Hematopoietic multipotent progenitor cell (in vitro differentiated cells): ENCODE measurements around the gene PRPF18. TPM values are rescaled to one million over a fixed set of nuclear protein-coding genes. Genes with fewer than 3 reads are reported as not detected.

Experiments used
- DNase-seq, 3 donors: peaks; one replicate each; pipeline ENCODE4 v3.0.0-alpha.2; 2011 to 2015; ENCODE audit warnings: low read depth in 2 of 3, low spot score in 2 of 3
- total RNA-seq: library from RNA; depleted of rRNA; stranded (reverse); fragments of >200 nt; gene quantifications from one replicate; pipeline ENCODE4 v1.2.3, GENCODE V29; 2012

The PRPF18 gene
- total RNA-seq, 1 donor = 5.7 TPM

- DNase-seq = no peak
These were observed 50.6 kb downstream of the PRPF18 start for GRCh38 chr10:13637303-13637856.

DNA sequence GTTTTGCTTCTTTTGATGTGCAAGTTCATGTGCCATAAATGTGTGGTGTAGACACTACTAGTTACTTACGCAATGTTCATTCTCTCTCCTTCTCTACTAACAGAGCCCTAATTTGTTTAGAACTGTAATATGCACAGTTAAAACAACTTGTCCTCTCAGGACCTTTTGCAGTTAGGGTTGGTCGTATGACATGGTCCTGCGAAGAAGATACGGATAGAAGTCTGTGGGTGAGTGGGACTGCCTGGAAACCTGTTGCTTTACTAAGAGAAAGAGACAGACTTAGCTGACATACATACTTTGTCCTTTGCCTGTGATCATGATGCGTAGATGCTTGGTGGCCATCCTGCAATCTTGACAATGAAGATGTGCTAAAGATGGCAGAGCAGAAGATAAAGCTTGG, 51.1 kb downstream of the PRPF18 start:
- DNase-seq = no peak

DNA sequence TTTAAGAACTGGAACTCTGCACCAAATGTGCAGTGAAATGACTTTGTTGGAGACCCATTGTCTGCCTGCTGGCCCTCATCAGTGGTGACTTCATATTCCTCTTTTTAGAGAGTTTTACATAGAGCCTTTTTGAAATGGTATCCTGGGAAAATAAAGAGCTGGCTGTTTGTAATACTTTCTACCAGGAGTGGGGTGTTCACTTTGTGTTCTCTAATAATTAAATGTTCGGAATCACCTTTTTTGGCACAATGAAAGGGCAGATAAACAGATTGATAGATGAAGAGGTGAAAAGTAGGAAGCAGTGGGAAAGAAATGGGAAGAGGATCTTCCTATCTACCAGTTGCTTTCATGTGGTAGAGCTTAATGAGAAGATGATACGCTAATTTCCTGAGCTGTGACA, 55.5 kb downstream of the PRPF18 start:
- DNase-seq = no peak

DNA sequence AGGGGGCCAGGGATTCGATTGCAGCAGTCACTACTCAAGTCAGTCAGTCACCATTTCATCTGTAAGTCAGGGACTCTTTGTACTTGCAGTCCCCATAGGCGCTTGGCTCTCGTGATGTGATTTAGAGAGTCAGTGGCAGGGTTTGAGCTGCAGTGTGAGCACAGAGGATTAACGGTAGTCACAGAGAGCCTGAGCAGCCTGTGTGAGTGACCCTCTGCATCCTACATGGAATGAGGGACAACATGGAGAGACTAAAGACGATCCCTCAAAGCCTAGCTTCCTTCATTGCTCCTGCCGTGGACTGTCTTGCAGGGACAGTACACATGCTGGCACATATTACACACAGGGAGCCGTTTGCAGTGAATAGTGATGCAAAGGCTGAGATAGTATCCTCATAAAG, 56.3 kb downstream of the PRPF18 start:
- no peak for DNase-seq

- DNase-seq = no peak
These were observed 58.1 kb downstream of the PRPF18 start for GRCh38 chr10:13644866-13645265.

GRCh38 chr10:13648425-13648824, 61.7 kb downstream of the PRPF18 start:
- DNase-seq = no peak

GRCh38 chr10:13649844-13650520, 63.2 kb downstream of the PRPF18 start:
- DNase-seq = no peak

DNA sequence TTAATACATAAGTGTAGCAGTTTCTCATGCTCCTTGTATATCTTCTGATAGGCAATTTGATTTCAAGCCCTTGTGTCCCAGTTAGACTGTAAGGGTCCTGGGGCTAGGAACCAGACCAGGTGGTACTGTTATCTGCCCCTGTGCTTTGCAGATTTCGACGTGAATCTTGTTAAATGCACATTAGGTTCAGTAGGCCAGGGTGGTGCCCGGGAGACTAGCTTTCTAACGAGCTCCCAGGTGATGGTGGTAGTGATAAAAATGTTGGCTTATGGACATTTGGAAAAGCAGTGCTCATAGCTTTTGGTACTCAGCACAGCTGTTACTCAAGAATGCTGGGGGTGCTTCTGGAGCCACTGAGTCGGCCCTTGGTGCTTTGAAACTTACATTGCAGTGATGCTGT, 64.2 kb downstream of the PRPF18 start:
- DNase-seq = no peak

GRCh38 chr10:13651969-13652720, 65.4 kb downstream of the PRPF18 start:
- no peak for DNase-seq

DNA sequence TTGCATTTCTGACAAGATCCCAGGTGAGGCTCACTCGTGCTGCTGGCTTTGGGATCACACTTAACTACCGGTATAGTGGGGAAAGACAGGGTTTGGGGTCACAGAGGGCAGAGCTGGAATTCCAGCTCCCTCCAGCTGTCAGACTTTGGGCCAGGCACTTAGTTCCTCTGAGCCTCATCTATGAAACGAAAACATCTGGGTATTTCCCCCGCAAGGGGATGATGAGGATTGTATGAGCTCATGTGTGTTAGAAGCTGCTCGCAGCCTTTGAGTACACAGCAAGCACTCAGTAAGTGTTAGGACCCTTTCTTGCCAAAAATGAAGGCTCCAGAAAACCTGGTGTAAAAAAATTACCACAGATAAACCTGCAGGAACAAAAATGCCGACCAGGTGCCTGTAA, 66.1 kb downstream of the PRPF18 start:
- DNase-seq = no peak

- no peak for DNase-seq
These were observed 67.5 kb downstream of the PRPF18 start for GRCh38 chr10:13654118-13654830.

DNA sequence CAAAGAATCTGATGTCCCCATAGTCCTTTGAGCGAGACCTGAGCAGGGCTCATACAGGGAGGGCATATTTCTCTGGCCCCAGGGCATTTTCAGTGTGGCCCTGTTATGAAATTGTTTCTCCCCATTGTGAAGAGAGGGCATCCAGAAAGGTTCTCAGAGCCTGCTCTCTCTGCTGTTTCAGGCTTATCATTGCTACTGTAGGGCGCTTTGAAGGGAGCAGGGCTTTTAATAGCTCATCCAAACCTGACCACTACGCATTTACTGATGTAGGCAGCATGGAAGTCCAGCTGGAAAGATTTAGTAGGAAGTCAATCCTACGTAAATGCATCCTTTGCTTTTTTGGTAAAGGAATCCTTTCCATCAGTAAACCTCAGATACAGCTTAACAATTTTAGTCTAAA, 68.1 kb downstream of the PRPF18 start:
- no peak for DNase-seq

DNA sequence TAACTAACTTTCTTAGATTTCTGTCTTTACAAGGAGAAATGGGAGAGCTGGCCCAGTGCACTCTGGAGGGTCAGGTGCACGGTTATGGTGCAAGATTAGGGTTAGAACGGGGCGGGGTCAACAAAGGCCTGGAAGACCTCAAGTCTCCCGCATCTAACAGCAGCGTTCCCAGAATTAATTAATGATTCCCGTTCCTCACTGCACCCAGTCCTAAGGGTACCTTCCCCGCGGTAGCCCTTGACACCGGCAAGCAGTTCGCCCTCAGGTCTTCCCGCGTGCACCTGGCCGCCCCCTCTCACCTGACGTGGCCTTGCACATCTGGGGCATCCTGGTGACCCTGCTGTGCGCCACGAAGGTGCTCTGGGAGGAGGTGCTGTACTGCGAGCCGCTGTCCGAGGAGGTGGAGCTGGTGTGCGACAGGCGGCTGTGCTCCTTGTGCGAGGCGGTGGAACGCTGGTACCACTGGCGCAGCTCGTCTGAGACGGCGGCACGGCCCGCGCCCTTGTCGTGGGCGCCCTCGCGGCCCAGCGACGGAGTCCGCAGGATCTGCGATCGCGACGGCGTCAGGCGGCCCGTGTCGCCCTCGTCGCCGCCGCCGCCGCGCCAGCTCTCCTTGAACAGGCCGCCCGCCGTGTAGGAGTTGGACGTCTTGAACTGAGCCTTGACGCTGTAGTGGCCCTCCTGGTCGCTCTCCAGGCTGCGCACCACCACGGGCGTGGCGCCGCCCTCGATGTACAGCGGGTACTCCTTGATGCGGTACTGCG, 69.8 kb downstream of the PRPF18 start:
- no peak for DNase-seq

DNA sequence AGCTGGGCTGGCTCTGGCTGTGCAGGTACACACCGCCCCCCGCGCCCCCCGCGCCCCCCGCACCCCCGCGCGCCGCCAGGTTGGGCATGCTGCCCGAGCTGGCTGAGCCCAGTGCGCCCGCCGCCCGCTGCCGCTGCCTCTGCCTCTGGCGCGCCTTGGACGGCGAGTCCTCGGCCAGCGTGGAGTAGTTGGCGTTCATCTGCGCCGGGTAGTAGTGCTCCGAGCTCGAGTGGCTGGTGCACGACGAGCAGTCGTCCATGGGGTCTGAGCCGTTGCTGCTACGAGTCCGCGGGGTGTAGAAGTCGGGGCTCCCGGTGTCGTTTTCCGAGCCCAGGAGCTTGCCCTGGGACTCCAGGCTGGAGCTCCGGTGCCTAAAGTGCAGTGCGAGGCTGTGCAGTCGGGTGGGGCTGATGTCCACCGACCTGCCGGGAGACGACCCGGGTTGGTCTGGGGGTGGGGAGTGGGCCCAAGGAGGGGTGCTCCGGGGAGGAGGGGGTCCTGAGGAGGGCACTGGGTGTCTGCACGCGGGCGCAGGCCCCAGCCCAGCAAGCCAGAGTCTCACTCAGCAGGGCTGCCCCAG, 70.4 kb downstream of the PRPF18 start:
- no peak for DNase-seq

DNA sequence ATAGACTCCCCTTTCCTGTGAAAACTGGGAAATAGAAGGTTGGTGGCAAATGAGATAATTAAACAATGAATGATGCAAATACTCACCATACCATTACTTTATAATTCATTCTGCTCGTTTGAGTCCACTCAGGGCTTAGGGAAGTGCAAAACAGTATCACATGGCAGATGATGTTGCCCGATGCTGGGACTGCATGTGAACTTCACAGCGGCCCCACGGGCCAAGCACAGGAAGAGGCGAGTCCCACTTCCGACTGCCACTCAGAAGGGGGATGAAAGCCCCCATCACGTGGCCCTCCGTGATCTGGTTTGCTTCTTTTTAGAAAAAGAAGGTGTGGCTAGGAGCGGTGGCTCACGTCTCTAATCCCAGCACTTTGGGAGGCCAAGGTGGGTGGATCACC, 71.5 kb downstream of the PRPF18 start:
- DNase-seq = peak in 2 of 3 donors; percentile 32 to 44

DNA sequence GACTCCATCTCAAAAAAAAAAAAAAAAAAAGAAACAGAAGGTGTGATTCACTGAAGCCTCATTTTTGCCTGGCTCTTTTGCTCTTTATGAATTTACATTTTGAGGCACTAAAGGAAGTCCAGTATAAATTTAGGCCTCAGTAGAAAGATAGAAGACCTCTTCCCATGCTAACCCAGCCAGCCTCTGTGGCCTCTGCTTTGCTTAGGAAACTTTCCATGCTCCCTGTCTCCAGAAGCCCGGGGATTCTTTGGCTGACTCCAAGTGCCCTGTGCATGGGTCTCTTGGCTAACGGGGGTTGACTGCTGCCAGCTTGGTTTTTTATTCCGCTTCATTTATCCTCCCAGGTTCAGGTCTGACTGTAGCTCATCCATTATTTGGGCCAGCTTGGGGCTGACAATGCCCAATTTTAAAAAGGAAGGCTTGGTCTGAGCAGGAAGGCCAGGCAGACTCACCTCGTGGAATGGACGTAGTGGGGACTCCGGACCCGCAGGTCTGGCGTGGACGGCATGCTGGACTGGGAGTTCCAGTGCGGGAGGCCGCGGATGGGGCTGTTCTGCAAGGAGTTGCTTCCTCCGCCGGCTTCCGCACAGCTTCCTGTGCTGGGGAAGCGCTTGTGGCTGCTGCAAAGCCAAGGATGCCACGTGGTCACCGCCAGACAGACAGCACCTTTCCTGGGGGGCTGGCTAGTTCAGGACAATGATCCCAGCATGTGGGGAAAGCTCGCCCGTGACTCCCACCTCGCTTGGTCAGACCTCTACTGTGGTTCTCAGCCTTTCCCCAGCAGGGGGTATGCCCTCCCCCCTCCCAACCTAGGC, 72.3 kb downstream of the PRPF18 start:
- peak in 1 of 3 donors; percentile 3 for DNase-seq

DNA sequence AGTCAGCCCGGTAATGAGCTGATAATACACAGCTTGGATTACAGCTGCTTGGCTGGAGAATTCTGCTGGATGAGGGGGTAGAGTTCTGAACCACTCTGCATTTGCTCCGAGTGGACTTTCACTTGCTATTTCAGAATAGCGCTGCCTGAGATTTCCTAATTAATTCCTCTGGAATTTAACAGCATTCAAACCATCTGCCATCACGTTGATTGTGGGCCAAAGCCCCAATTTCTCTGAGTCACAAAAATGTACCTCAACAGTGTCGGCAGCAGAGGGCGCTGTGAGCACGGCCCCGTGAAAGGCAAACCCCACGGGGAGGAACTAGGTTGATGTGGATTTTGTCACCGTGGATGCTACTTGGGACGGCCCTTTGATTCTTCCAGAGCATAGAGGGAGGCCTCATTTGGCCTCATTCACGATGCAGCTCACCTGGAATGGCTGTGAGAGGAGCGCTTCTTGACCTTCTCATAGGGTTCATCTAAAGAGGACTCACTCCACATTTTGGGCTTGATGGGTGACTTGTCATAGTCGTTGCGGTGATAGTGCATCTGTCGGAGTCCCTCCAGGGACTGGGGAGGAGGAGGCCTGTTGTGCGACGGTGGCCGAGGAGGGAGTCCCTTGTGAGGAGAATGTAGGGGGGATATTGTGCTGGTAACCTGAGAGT, 73.3 kb downstream of the PRPF18 start:
- DNase-seq = peak; percentile 49 to 74 (median 58)

DNA sequence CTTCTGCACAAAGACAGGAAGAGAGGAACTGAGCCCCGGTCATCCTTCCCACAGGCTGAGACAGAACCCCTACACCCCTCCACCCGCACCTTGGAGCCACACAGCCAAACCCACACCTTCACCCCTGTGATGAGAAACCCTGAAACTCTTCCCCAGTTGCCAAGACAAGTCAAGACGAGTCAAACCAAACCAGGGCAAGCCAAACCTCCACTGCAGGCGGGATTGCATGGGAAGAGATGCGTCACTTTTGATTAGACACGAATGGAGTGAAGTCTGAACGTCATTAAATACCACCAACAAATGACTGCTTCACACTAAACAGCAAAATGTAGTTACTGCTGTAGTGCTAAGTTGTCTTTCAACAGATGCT, 73.8 kb downstream of the PRPF18 start:
- DNase-seq = no peak

DNA sequence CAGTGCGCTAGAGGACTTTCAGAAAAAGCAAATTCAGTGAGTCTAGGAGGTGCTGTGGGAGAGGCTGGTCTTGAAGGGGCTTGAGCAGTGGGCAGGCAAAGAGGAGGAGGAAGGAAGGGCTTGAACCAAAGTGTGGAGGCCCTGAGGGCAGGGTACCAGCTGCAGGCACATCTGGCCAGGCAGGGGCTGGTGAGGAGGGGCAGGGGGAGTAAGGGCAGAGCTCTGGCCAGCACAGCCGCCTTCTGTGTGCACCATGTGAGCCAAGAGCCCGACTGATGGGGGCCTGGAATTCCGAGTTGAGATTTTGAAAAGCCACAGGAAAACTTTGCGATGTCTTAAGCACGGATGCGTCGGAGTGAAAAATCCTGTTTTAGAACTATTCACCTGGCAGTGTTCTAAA, 74.5 kb downstream of the PRPF18 start:
- DNase-seq = no peak
